ENCODE measurements around the gene MUC3A.

Gene MUC3A

DNA sequence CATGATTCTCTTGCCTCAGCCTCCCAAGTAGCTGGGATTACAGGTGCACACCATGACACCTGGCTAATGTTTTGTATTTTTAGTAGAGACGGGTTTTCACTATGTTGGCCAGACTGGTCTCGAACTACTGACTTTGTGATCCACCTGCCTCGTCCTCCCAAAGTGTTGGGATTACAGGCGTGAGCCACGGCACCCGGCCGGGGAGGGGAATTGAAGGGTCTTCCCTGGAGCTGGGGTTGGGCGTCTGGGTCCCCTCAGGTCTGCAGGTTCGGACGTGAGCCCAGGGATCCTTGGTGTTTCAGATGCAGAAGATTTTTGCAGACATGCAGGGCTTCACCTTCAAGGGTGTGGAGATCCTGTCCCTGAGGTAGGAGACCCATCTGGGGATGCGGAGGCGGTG, 14.1 kb downstream of the MUC3A start:
- TF ChIP-seq, protein P1, sequence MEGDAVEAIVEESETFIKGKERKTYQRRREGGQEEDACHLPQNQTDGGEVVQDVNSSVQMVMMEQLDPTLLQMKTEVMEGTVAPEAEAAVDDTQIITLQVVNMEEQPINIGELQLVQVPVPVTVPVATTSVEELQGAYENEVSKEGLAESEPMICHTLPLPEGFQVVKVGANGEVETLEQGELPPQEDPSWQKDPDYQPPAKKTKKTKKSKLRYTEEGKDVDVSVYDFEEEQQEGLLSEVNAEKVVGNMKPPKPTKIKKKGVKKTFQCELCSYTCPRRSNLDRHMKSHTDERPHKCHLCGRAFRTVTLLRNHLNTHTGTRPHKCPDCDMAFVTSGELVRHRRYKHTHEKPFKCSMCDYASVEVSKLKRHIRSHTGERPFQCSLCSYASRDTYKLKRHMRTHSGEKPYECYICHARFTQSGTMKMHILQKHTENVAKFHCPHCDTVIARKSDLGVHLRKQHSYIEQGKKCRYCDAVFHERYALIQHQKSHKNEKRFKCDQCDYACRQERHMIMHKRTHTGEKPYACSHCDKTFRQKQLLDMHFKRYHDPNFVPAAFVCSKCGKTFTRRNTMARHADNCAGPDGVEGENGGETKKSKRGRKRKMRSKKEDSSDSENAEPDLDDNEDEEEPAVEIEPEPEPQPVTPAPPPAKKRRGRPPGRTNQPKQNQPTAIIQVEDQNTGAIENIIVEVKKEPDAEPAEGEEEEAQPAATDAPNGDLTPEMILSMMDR (IDR thresholded peaks at IDR 0.05; ENCODE audit: low read depth, low read length), result no peak
- peaks cover 85% of the 10 kb centered on the region for H3K27me3 ChIP-seq (ENCODE audit: insufficient read depth, low read depth, severe bottlenecking)

DNA sequence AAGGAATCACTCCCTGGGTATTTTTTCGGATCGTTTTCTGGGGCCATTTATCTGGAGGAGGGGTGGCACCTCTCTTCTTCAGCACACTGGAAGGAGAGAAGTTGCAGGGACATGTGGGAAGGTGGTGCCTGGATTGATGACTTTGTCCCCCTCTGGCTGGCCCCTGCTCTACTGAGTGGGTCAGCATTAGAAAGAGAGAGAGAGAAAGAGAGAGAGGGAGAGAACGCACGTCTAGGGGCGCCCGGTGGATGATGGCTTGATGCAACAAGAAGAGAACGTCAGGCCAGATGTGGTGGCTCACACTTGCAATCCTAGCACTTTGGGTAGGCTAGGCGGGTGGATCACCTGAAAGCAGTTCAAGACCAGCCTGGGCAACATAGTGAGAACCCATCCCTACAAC, 14.5 kb downstream of the MUC3A start:
- no peak overlapping the region for H3K27ac ChIP-seq
- no peak overlapping the region for H3K4me3 ChIP-seq (ENCODE audit: low read depth, low read length)
- H3K27me3 ChIP-seq (ENCODE audit: insufficient read depth, low read depth, severe bottlenecking), result peaks cover 90% of the 10 kb centered on the region
- H3K36me3 ChIP-seq, result no peaks in the 10 kb centered on the region
- DNase-seq, result no peak
- TF ChIP-seq, protein P1 (IDR thresholded peaks at IDR 0.05; ENCODE audit: low read depth, low read length), result no peak
- H3K9me3 ChIP-seq (ENCODE audit: severe bottlenecking), result peaks cover 17% of the 10 kb centered on the region

More for the DNA sequence above, 14.1 kb downstream of the MUC3A start:
- DNase-seq, result no peak
- H3K9me3 ChIP-seq (ENCODE audit: severe bottlenecking), result peaks cover 17% of the 10 kb centered on the region
- H3K36me3 ChIP-seq, result no peaks in the 10 kb centered on the region
- no peak overlapping the region for H3K4me3 ChIP-seq (ENCODE audit: low read depth, low read length)
- H3K27ac ChIP-seq, result no peak overlapping the region

DNA sequence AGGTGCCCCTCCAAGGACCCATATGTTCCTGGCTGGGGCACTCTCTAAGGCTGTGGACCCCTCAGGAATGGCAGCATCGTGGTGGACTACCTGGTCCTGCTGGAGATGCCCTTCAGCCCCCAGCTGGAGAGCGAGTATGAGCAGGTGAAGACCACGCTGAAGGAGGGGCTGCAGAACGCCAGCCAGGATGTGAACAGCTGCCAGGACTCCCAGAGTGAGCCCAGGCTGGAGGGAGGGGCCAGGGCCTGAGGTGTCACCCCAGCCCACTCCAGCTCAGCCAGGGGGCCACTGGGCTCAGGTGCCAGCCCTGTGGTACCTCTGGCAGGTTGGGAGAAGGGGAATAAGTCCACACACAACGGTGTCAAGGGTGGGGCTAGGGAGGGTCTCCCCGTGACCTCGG, 15.3 kb downstream of the MUC3A start:
- DNase-seq, result no peak
- Histone ChIP-seq H3K36me3 (no peaks in the 10 kb centered on the region), H3K4me3 (ENCODE audit: low read depth, low read length) (no peak overlapping the region), H3K9me3 (ENCODE audit: severe bottlenecking) (peaks cover 17% of the 10 kb centered on the region), H3K27me3 (ENCODE audit: insufficient read depth, low read depth, severe bottlenecking) (peaks cover 90% of the 10 kb centered on the region), H3K27ac (no peak overlapping the region)
- TF ChIP-seq, protein P1 (IDR thresholded peaks at IDR 0.05; ENCODE audit: low read depth, low read length), result no peak

DNA sequence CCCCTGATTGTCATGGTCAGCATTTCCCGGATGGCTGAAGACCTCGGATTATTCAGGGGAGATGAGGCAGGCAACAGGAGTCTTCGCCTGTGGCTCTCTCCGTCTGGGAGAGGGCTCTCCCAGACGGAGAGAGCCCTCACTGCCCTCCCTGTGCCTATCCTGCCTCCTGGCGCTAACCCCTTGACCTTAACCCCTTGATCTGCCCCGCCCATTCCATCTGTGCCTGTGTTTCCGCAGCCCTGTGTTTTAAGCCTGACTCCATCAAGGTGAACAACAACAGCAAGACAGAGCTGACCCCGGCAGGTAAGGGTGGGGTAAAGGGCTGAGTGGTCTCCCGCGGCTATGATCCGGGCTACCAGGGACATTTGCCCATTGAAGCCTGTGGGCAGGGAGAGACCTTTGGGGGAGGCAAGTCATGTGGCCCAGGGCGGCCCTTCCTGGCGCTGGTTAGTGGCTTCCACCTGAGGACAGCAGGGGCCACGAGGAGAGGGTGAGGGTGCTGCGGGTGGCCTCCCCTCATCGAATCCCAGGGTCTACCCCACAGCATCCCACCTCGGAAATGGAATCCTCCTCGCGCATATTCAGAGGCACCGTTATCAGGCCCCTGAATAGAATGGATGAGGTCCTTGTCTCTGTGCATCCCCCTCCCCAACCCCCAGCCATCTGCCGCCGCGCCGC, 15.8 kb downstream of the MUC3A start:
- DNase-seq, result no peak
- Histone ChIP-seq H3K36me3 (no peaks in the 10 kb centered on the region), H3K27me3 (ENCODE audit: insufficient read depth, low read depth, severe bottlenecking) (peaks cover 90% of the 10 kb centered on the region), H3K27ac (no peak overlapping the region), H3K9me3 (ENCODE audit: severe bottlenecking) (peaks cover 17% of the 10 kb centered on the region), H3K4me3 (ENCODE audit: low read depth, low read length) (no peak overlapping the region)
- TF ChIP-seq, protein P1 (IDR thresholded peaks at IDR 0.05; ENCODE audit: low read depth, low read length), result no peak

DNA sequence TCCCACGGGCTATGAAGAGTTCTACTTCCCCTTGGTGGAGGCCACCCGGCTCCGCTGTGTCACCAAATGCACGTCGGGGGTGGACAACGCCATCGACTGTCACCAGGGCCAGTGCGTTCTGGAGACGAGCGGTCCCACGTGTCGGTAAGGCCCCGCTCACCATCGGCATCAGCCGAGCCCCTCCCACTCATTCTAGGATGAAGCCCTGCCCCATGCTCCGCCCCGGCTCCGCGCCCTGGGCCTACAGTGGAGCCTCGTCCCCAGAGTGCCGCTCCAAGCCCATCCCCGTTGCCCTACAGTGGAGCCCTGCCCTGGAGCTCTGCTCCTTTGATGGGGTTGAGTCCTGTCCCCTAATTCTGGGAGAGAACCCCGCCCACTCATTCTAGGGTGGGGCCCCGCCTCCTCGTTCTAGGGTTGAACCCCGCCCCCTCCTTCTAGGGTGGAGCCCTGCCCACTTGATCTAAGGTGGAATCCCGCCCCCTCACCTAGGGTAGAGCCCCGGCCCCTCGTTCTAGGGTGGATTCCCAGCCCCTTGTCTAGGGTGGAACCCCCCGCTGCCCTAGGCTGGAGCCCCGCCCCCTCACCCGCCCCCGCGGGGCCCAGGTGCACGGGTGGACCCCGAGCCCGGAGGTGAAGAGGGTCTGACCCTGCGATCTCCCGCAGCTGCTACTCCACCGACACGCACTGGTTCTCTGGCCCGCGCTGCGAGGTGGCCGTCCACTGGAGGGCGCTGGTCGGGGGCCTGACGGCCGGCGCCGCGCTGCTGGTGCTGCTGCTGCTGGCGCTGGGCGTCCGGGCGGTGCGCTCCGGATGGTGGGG, 16.6 kb downstream of the MUC3A start:
- DNase-seq, result peak; percentile 80
- H3K27ac ChIP-seq, result no peak overlapping the region
- no peaks in the 10 kb centered on the region for H3K36me3 ChIP-seq
- H3K9me3 ChIP-seq (ENCODE audit: severe bottlenecking), result peaks cover 17% of the 10 kb centered on the region
- TF ChIP-seq, protein P1 (IDR thresholded peaks at IDR 0.05; ENCODE audit: low read depth, low read length), result peak; percentile 98
- H3K4me3 ChIP-seq (ENCODE audit: low read depth, low read length), result peak overlapping the region; percentile 15
- H3K27me3 ChIP-seq (ENCODE audit: insufficient read depth, low read depth, severe bottlenecking), result peaks cover 87% of the 10 kb centered on the region

Measured in WERI-Rb-1 (cell line).